Astrocyte (in vitro differentiated cells and primary cell): ENCODE results near the gene LRG1. TPM values are rescaled to one million over a fixed set of nuclear protein-coding genes. Genes with fewer than 3 reads are reported as not detected.

Source experiments
- DNase-seq: peaks from one replicate; pipeline ENCODE4 v3.0.0-alpha.2; 2010; ENCODE audit warnings: low read depth
- FAIRE-seq: peaks from 2 replicates; lab custom pipeline; 2011; peaks lifted over from hg19 to GRCh38; lab: Jason Lieb, UNC
- H2AFZ ChIP-seq: 2 replicates; pipeline ENCODE4 v1.6.0; 2012; ENCODE audit warnings: low read depth, low read length, inconsistent platforms
- H3K27ac ChIP-seq: 2 replicates; pipeline ENCODE4 v1.5.1; 2011; ENCODE audit warnings: low read depth, low read length, inconsistent platforms
- H3K27me3 ChIP-seq: 2 replicates; pipeline ENCODE4 v1.6.0; 2011; ENCODE audit warnings: low read length, inconsistent platforms; ENCODE audit not compliant: insufficient read depth
- H3K36me3 ChIP-seq: 2 replicates; pipeline ENCODE4 v1.5.1; 2011; ENCODE audit warnings: low read length, inconsistent platforms; ENCODE audit not compliant: insufficient read depth
- H3K4me1 ChIP-seq: 2 replicates; pipeline ENCODE4 v1.5.1; 2011; ENCODE audit warnings: low read length, inconsistent platforms; ENCODE audit not compliant: insufficient read depth
- H3K4me2 ChIP-seq: 2 replicates; pipeline ENCODE4 v1.6.0; 2012; ENCODE audit warnings: low read length, inconsistent platforms
- H3K4me3 ChIP-seq: 2 replicates; pipeline ENCODE4 v1.5.1; 2011; ENCODE audit warnings: low read depth, mild to moderate bottlenecking, low read length, inconsistent platforms; ENCODE audit not compliant: insufficient read depth
- H3K79me2 ChIP-seq: 2 replicates; pipeline ENCODE4 v1.6.0; 2012; ENCODE audit warnings: mild to moderate bottlenecking, low read length, inconsistent platforms; ENCODE audit not compliant: insufficient read depth
- H3K9ac ChIP-seq: 2 replicates; pipeline ENCODE4 v1.6.0; 2012; ENCODE audit warnings: mild to moderate bottlenecking, low read length, inconsistent platforms
- H3K9me3 ChIP-seq: 2 replicates; pipeline ENCODE4 v1.5.1; 2012; ENCODE audit warnings: low read depth, mild to moderate bottlenecking, low read length, inconsistent platforms; ENCODE audit not compliant: insufficient read depth
- H4K20me1 ChIP-seq: 2 replicates; pipeline ENCODE4 v1.6.0; 2012; ENCODE audit warnings: low read length, inconsistent platforms; ENCODE audit not compliant: insufficient read depth
- H3K27ac Mint-ChIP-seq: one replicate; pipeline ENCODE4 v1.8.0; 2021; ENCODE audit warnings: mild to moderate bottlenecking, mixed read lengths; ENCODE audit not compliant: unreplicated experiment
- H3K27me3 Mint-ChIP-seq: one replicate; pipeline ENCODE4 v1.8.0; 2021; ENCODE audit warnings: low read depth, mixed read lengths; ENCODE audit not compliant: unreplicated experiment
- H3K36me3 Mint-ChIP-seq: one replicate; pipeline ENCODE4 v1.8.0; 2021; ENCODE audit warnings: low read depth, mixed read lengths; ENCODE audit not compliant: unreplicated experiment
- H3K4me1 Mint-ChIP-seq: one replicate; pipeline ENCODE4 v1.8.0; 2021; ENCODE audit warnings: low read depth, mixed read lengths; ENCODE audit not compliant: unreplicated experiment
- H3K4me3 Mint-ChIP-seq: one replicate; pipeline ENCODE4 v1.8.0; 2021; ENCODE audit warnings: mild to moderate bottlenecking, moderate library complexity, mixed read lengths; ENCODE audit not compliant: unreplicated experiment
- H3K9me3 Mint-ChIP-seq: one replicate; pipeline ENCODE4 v1.8.0; 2021; ENCODE audit warnings: mild to moderate bottlenecking, mixed read lengths; ENCODE audit not compliant: unreplicated experiment
- CTCF ChIP-seq: IDR thresholded peaks from 2 replicates; pipeline ENCODE4 v1.5.1; 2011; ENCODE audit warnings: low read depth, mild to moderate bottlenecking, inconsistent platforms, low read length, moderate library complexity; ENCODE audit not compliant: insufficient read depth
- EZH2 ChIP-seq: IDR thresholded peaks from 2 replicates; pipeline ENCODE4 v1.6.1; 2012; ENCODE audit warnings: mild to moderate bottlenecking, low read length, inconsistent platforms; ENCODE audit not compliant: insufficient read depth
- total RNA-seq: library from RNA; stranded (reverse); gene quantifications from 2 replicates; pipeline ENCODE4 v1.2.1, GENCODE V29; 2021

Gene LRG1
- total RNA-seq, 1 donor from 2014 or later = 0.14 TPM

DNA sequence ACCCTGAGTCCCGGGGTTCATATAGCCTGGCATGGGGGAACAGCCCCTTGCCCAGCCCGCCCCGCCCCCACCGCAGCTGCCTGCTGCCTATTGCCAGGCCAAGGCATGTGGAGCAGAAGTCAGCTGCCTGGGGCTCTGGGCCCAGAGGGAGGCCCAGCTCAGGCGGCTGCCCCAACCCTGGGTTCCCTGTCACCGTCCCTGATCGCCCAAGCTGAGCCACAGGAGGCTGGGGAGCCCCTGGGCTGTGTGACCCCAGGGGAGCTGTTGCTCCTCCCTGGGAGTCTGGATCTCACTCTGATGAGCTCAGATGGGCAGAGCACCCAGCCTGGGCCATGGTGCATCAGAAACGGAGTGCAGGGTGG is 22.9 kb downstream of the LRG1 start:
- H3K4me1 ChIP-seq = no peaks in the 10 kb centered on the region
- H3K4me1 Mint-ChIP-seq = peaks cover 6% of the 10 kb centered on the region
- FAIRE-seq (no peak), DNase-seq (no peak)
- no peak overlapping the region for H3K27ac Mint-ChIP-seq
- H3K36me3 ChIP-seq = no peaks in the 10 kb centered on the region
- H3K4me3 Mint-ChIP-seq = no peak overlapping the region
- H3K9me3 ChIP-seq = no peaks in the 10 kb centered on the region
- H3K9me3 Mint-ChIP-seq = peaks cover 3% of the 10 kb centered on the region
- no peak overlapping the region for H3K4me2 ChIP-seq
- H4K20me1 ChIP-seq = no peaks in the 10 kb centered on the region
- no peak overlapping the region for H2AFZ ChIP-seq
- no peak overlapping the region for H3K9ac ChIP-seq
- no peaks in the 10 kb centered on the region for H3K36me3 Mint-ChIP-seq
- no peaks in the 10 kb centered on the region for H3K79me2 ChIP-seq
- no peaks in the 10 kb centered on the region for H3K27me3 ChIP-seq
- no peak overlapping the region for H3K4me3 ChIP-seq
- peaks cover 31% of the 10 kb centered on the region for H3K27me3 Mint-ChIP-seq
- TF ChIP-seq EZH2 (no peak), CTCF (no peak)
- no peak overlapping the region for H3K27ac ChIP-seq

DNA sequence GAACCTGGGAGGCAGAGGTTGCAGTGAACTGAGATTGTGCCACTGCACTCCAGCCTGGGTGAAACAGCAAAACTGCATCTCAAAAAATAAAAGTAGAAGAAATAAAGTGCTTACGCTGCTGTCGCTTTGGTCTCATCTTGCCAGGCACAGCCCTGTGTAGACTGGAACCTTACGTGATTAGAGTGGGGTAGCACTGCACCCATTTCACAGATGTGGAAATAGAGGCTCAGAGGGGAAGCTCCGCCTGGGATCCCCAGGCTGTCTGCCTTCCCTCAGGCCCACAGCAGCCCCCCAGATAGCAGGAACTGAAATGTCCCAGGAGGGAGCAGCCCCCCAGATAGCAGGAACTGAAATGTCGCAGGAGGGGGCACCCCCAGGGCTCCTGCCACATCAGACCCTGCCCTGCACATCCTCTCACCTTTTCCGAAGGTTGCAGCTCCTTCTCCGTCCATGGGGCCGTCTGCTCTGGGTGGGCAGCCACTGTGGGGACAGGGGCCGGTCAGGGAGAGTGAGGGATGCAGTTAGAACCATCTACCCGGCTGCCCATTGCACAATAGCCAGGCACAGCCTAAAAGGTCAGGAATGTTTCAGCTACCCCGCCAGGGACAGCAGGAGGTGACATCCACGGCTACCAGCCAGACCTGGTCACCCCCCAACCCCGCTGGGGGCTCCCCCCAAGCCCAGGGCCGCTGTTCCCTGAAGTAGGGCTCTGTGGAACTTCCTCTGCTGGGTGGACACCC is 23.5 kb downstream of the LRG1 start:
- peaks cover 30% of the 10 kb centered on the region for H3K27me3 Mint-ChIP-seq
- H3K9me3 ChIP-seq = no peaks in the 10 kb centered on the region
- no peak overlapping the region for H3K4me2 ChIP-seq
- H2AFZ ChIP-seq = no peak overlapping the region
- no peak overlapping the region for H3K27ac ChIP-seq
- no peaks in the 10 kb centered on the region for H3K4me1 ChIP-seq
- peaks cover 3% of the 10 kb centered on the region for H3K9me3 Mint-ChIP-seq
- H3K4me3 Mint-ChIP-seq = no peak overlapping the region
- no peak for DNase-seq
- no peaks in the 10 kb centered on the region for H3K79me2 ChIP-seq
- TF ChIP-seq EZH2 (no peak), CTCF (no peak)
- no peaks in the 10 kb centered on the region for H4K20me1 ChIP-seq
- peaks cover 2% of the 10 kb centered on the region for H3K4me1 Mint-ChIP-seq
- no peak for FAIRE-seq
- H3K36me3 ChIP-seq = no peaks in the 10 kb centered on the region
- H3K4me3 ChIP-seq = no peak overlapping the region
- no peak overlapping the region for H3K9ac ChIP-seq
- H3K27me3 ChIP-seq = no peaks in the 10 kb centered on the region
- H3K27ac Mint-ChIP-seq = no peak overlapping the region
- H3K36me3 Mint-ChIP-seq = no peaks in the 10 kb centered on the region

- H3K4me1 ChIP-seq = no peaks in the 10 kb centered on the region
- Mint-ChIP-seq H3K9me3 (peaks cover 3% of the 10 kb centered on the region), H3K27me3 (peaks cover 24% of the 10 kb centered on the region), H3K4me3 (no peak overlapping the region), H3K36me3 (no peaks in the 10 kb centered on the region), H3K4me1 (no peaks in the 10 kb centered on the region), H3K27ac (no peak overlapping the region)
- H3K4me3 ChIP-seq = no peak overlapping the region
- H3K27me3 ChIP-seq = no peaks in the 10 kb centered on the region
- DNase-seq = no peak
- no peak overlapping the region for H3K9ac ChIP-seq
- no peaks in the 10 kb centered on the region for H4K20me1 ChIP-seq
- no peak for TF ChIP-seq CTCF
- no peak for TF ChIP-seq EZH2
- no peaks in the 10 kb centered on the region for H3K79me2 ChIP-seq
- H2AFZ ChIP-seq = no peak overlapping the region
- FAIRE-seq = no peak
- no peaks in the 10 kb centered on the region for H3K36me3 ChIP-seq
- no peaks in the 10 kb centered on the region for H3K9me3 ChIP-seq
- H3K27ac ChIP-seq = no peak overlapping the region
- no peak overlapping the region for H3K4me2 ChIP-seq
Measured at GRCh38 chr19:4515732-4516131, 24.1 kb downstream of the LRG1 start.
